Body of pancreas (tissue), 4 donors: Measurements from ENCODE around the gene TRMT61B.

ENCODE experiments used
- CTCF ChIP-seq, 7 experiments: fragments of 450-650 bp in 4 of 7; fragments of 200-600 bp in 3 of 7; sonication (generic) in 3 of 7; IDR thresholded peaks; one replicate each; pipeline ENCODE4 v1.5.1; 2016 to 2019; ENCODE audit warnings: antibody characterized with exemption in 7 of 7
- POLR2A ChIP-seq, 3 donors: fragments of 450-650 bp; IDR thresholded peaks; one replicate each; pipeline ENCODE4 v1.6.1; 2016; ENCODE audit warnings: antibody characterized with exemption in 3 of 3, mild to moderate bottlenecking in 2 of 3

- TF ChIP-seq CTCF (IDR thresholded peaks at IDR 0.05), result no peak
- TF ChIP-seq POLR2A (IDR thresholded peaks at IDR 0.05), result no peak
These were observed 36.7 kb upstream of the TRMT61B start for GRCh38 chr2:28906821-28907220.
